Measurements from ENCODE around the gene PDCD6IP. TPM values are rescaled to one million over a fixed set of nuclear protein-coding genes. Genes with fewer than 3 reads are reported as not detected.
"Not testable (repeated sequence)": the region's sequence is repeated elsewhere in the genome, so short reads cannot be mapped to it uniquely, and the experiment has no call there.

Gene PDCD6IP
- total RNA-seq, 2 donors from 2014 or later, result 51.0 to 62.1 TPM

DNA sequence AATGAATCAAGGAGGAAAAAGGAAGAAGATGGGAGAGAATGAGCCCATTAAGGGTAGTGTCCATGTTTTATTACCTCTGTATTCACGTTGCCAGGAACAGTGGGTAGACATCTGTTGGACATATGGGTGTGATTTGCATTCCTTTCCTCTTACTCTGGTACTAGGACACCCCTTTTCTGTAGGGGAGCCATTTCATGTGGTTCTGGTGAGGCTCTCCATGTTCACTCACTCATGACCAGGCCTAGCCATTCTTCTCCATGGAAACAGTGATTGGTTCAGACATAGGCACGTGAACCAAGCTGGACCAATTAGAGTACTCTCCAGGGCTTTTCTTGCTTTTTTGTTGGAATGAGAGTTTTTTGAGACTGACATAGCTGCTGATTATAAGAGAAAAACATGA is 39.6 kb upstream of the PDCD6IP start:
- Histone ChIP-seq H3K9me3 (peaks cover 0 to 13% of the 10 kb centered on the region in 2 donors), H3K27me3 (no peaks in the 10 kb centered on the region), H3K27ac (no peak overlapping the region), H3K36me3 (no peaks in the 10 kb centered on the region), H3K4me1 (no peaks in the 10 kb centered on the region), H3K4me3 (no peak overlapping the region)
- no peak for DNase-seq (ENCODE audit: low spot score)
- TF ChIP-seq CTCF (IDR thresholded peaks at IDR 0.05), result no peak

GRCh38 chr3:33768578-33769330 is 29.7 kb upstream of the PDCD6IP start:
- H3K27me3 ChIP-seq, result no peaks in the 10 kb centered on the region

GRCh38 chr3:33773637-33774036 is 24.8 kb upstream of the PDCD6IP start:
- no peaks in the 10 kb centered on the region for H3K4me1 ChIP-seq
- TF ChIP-seq CTCF (IDR thresholded peaks at IDR 0.05), result no peak
- H3K4me3 ChIP-seq, result no peak overlapping the region
- no peaks in the 10 kb centered on the region for H3K36me3 ChIP-seq
- DNase-seq (ENCODE audit: low spot score), result no peak
- no peaks in the 10 kb centered on the region for H3K27me3 ChIP-seq
- H3K9me3 ChIP-seq, result no peaks in the 10 kb centered on the region
- no peak overlapping the region for H3K27ac ChIP-seq

More at GRCh38 chr3:33768578-33769330, 29.7 kb upstream of the PDCD6IP start:
- H3K4me1 ChIP-seq, result no peaks in the 10 kb centered on the region
- no peaks in the 10 kb centered on the region for H3K9me3 ChIP-seq
- TF ChIP-seq CTCF (IDR thresholded peaks at IDR 0.05), result no peak
- no peak overlapping the region for H3K27ac ChIP-seq
- DNase-seq (ENCODE audit: low spot score), result no peak
- no peak overlapping the region for H3K4me3 ChIP-seq
- H3K36me3 ChIP-seq, result no peaks in the 10 kb centered on the region

DNA sequence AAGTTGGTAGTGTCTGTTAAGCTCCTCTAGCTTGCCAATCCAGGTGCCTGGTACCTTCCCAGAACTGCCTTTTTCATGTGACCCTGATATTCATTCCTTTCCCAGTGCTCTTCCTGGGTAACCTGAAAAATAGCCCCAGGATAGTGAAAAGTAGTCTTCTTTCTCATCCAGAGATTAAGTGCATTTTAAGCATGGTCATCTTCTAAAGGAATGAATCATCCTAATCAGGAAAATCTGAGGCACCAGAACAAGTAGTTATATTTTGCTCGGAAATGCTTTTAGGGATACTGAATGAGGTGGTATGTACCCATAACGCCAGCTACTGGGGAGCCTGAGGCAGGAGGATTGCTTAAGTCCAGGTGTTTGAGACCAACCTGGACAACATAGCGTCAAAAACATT is 23.1 kb upstream of the PDCD6IP start:
- Histone ChIP-seq H3K27ac (no peak overlapping the region), H3K4me1 (no peaks in the 10 kb centered on the region), H3K9me3 (no peaks in the 10 kb centered on the region), H3K36me3 (no peaks in the 10 kb centered on the region), H3K4me3 (no peak overlapping the region), H3K27me3 (no peaks in the 10 kb centered on the region)
- TF ChIP-seq CTCF (IDR thresholded peaks at IDR 0.05), result no peak
- DNase-seq (ENCODE audit: low spot score), result no peak

DNA sequence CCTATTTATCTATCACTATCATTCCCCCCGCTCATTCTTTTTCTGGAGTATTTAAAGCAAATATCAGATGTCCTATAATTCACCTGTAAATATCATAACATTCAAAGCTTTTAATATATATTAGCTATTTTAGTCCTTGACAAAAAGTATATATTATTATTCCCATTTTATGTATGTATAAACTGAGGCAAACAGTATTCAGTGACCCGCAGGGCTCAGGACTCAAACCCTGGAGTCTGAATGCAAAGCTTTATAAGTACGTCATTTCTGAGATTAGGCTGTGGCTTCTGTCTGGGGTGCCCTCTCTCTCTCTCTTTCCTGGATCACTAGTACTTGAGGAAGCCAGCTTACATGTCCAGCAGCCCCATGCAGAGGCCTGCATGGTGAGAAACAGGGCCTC is 20.4 kb upstream of the PDCD6IP start:
- no peak for TF ChIP-seq CTCF (IDR thresholded peaks at IDR 0.05)
- Histone ChIP-seq H3K36me3 (no peaks in the 10 kb centered on the region), H3K9me3 (no peaks in the 10 kb centered on the region), H3K4me1 (no peaks in the 10 kb centered on the region), H3K4me3 (no peak overlapping the region), H3K27ac (no peak overlapping the region), H3K27me3 (no peaks in the 10 kb centered on the region)
- no peak for DNase-seq (ENCODE audit: low spot score)

DNA sequence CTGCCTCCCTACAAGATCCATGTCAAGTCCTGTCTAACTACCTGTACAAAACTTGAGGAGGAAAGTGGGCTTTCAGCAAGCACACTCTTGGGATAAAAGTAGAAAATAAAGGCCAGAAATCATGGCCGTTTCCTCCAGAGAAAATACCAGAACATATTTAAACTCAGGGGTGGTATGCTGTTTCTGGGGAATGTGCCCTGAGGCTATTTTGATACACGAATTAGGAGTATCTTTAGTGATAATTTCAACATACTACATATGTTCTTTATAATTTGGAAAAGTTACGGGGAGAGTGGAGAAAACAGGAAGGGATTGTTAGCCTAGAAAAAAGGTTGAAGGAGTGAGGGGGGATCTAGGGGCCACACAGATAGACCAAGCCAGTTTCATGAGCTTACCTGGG is 18.7 kb upstream of the PDCD6IP start:
- Histone ChIP-seq H3K27me3 (no peaks in the 10 kb centered on the region), H3K9me3 (no peaks in the 10 kb centered on the region), H3K27ac (no peak overlapping the region), H3K4me3 (no peak overlapping the region), H3K4me1 (no peaks in the 10 kb centered on the region), H3K36me3 (no peaks in the 10 kb centered on the region)
- TF ChIP-seq CTCF (IDR thresholded peaks at IDR 0.05), result no peak
- no peak for DNase-seq (ENCODE audit: low spot score)

- not testable (repeated sequence) for H3K27ac ChIP-seq; H3K36me3 ChIP-seq; H3K27me3 ChIP-seq; DNase-seq (ENCODE audit: low spot score); H3K9me3 ChIP-seq; H3K4me3 ChIP-seq; H3K4me1 ChIP-seq
Measured at GRCh38 chr3:33781413-33781812, 17.0 kb upstream of the PDCD6IP start.
